Stimulated activated CD4-positive, alpha-beta T cell treated with anti-CD3 and anti-CD28 coated beads, Interleukin-4, amount 100 ng/mL, for 4 hours (primary cell): Measurements from ENCODE around the gene DNASE1L1.

Experiments used
- DNase-seq, 2 experiments: peaks; one replicate each; pipeline ENCODE4 v3.0.0-alpha.2; 2020

Gene DNASE1L1

DNA sequence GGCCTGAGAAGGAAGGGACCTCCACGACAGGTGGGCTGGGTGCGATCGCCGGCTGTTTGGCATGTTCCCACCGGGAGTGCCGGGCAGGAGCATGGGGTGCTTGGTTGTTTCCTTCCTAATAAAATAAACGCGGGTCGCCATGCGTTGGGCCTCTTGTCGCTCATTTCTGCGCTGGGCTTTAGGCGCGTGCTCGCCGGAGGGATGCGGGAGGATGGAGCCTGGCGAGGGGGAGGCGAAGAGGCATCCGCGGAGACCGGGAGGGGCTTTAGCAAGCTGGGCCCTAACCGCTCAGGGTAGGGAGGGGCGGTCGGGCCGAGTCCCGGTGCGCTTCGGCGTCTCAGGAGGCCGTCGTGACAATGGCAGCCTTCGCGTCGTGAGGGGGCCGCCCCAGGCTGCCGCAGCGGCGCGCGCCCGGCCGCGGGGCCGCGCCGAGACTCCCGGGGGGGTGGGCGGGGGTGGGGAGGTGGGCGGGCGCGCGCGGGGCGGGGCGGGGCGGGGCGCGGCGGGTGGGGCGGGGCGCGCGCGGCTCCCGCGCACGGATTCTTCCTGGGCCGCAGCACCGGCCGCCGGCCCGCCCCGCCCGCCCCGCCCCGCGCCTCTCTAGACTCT is 27.4 kb upstream of the DNASE1L1 start:
- peak; percentile 44 to 46 for DNase-seq

DNA sequence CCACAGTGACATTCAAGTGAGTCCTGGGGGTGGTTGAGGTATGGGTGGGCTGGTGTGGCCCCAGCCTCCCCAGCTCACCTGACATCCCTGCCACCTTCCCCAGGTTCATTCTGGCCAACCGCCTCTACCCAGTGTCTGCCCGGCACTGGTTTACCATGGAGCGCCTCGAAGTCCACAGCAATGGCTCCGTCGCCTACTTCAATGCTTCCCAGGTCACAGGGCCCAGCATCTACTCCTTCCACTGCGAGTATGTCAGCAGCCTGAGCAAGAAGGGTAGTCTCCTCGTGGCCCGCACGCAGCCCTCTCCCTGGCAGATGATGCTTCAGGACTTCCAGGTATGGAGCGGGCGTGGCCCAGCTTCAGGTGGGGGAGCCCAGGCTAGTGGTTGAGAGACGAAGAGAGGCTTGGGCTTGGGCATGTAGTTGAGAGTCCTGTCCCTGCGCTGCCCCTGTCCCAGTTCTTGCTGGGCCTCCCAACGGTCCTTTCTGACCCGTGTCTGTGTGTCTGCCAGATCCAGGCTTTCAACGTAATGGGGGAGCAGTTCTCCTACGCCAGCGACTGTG is 26.2 kb upstream of the DNASE1L1 start:
- DNase-seq: no peak

DNA sequence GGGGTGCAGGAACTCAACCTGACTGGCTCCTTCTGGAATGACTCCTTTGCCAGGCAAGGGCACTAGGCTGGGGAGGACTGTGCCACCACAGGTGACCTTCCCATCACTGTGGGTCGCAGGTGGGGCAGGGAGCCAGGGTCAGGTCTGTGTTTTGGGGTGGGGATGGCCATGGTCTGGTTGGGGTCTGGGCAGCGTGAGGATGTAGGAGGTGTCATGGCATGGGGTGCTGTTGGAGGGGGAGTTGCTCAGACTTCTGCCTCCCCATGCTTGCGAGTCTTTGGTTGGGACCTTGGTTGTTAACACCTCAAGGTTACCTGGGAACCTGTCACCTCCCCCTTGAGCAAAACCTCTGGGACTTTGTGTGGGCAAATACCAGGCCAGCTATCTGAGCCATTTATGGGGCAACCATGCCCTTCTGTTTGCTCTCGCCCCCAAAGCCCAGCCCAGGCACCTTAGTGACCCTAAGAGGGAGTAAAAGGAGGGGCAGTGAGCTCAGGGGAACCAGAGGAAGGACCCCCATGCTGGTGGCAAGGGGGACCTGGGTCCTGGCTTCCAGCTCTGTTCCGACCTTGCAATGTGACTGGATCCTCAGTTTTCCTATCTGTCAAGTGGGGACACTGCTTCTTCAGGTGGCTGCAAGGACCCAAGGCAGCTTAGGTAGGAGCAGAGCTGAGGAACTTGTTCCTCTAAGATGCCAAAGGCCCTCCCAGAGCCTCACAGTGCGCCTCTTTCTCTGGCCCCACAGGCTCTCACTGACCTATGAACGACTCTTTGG is 25.5 kb upstream of the DNASE1L1 start:
- DNase-seq: no peak

DNA sequence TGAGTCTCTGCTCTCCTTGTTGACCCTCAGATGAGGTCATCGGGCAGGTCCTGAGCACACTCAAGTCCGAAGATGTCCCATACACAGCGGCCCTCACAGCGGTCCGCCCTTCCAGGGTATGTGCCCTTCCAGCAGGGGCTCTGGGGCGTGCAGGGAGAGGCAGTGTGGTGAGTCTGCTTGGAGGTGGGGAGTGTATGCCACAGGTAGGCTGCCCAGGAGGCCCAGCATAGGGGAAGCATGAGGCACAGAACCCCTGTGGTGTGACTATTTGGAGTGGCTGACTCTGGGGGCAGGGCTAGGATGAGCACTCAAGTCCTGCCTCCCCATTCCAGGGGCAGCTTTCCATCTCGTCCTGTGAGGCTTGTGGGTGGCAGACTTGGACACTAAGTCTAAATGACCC is 24.6 kb upstream of the DNASE1L1 start:
- no peak for DNase-seq

DNA sequence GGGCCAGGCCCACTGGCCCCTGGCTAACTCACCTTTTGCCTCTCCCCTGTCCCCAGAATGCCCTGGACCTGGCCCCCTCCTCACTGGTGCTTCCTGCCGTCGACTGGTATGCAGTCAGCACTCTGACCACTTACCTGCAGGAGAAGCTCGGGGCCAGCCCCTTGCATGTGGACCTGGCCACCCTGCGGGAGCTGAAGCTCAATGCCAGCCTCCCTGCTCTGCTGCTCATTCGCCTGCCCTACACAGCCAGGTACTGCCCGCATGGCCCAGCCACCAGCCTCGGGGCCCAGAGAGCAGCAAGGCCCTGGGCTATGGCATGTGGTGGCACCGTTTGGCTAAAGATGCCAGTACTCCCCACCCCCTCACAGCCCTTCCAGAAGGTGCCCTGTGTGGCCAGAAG is 23.2 kb upstream of the DNASE1L1 start:
- no peak for DNase-seq

DNA sequence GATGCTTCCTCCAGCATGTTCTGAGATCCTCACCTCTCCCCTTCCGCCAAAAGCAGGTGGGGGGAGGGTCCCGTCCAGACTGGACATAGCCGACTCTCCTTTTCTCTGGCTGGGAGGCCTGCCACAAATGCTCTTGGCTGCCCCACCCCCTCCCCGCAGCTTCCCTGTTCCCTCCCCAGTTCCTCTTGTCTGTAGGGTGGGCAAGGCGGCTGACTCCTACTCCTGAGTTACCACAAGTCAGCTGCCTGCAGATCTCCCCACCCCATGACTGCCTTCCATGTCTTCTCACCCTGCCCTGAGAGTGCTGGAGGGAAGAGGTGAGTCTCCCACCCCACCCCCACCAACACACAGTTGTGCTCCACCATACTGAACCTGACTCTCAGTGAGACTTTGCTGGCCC is 22.3 kb upstream of the DNASE1L1 start:
- no peak for DNase-seq

DNA sequence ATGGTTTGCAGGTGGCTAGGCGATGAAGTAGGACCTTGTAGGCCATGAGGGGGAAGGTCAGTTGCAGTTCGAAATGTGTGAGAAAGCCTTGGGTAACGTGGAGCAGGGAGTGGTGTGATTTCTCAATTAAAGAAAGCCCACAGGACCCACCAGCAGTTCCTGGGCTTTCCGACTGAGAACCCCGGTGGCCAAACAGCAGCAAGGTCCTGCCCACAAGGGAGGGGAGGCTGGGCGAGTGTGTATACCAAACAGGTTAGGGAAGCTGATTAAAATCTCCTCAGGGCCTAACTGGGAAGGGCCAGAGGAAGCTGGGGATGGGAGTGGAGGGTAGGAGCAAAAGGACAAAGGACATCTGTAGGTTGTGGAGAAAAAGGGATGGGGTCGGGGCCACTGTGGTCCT is 21.9 kb upstream of the DNASE1L1 start:
- DNase-seq: no peak

DNA sequence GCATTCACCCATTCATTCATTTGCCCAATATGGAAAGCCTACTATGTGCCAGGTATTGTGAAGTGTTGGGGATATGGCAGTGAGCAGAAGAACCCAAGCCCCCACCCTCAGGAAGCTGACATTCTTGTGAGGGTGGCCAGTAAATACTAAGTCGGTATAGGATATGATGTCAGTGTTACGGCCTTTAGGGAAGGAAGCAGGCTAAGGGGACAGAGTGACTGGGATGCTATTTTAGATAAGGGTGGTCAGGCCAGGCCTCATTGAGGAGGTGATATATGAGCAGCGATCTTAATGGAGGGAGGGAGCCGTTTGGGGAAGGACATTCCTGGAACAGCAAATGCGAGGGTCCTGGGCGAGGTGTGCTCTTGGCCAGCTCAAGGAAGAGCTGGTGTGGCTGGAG is 21.4 kb upstream of the DNASE1L1 start:
- no peak for DNase-seq

DNA sequence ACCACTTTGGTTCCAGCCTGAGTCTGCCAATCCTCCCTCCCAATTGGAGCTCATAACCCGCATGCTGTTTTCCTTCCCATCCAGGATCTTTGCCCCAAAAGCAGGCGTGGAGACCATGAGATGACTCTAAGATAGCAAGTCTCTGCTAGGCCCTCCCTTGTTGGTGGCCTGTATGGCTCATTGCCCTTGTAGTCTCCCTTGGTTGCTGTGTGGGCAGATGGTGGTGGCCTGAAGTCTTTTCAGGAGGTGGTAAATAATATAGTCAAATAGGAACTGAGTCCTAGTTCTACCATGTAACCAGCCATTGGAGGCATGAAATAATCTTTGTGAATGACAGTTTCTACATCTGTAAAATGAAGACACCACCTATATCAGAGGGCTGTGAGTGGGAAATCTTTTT is 20.7 kb upstream of the DNASE1L1 start:
- DNase-seq: no peak

DNA sequence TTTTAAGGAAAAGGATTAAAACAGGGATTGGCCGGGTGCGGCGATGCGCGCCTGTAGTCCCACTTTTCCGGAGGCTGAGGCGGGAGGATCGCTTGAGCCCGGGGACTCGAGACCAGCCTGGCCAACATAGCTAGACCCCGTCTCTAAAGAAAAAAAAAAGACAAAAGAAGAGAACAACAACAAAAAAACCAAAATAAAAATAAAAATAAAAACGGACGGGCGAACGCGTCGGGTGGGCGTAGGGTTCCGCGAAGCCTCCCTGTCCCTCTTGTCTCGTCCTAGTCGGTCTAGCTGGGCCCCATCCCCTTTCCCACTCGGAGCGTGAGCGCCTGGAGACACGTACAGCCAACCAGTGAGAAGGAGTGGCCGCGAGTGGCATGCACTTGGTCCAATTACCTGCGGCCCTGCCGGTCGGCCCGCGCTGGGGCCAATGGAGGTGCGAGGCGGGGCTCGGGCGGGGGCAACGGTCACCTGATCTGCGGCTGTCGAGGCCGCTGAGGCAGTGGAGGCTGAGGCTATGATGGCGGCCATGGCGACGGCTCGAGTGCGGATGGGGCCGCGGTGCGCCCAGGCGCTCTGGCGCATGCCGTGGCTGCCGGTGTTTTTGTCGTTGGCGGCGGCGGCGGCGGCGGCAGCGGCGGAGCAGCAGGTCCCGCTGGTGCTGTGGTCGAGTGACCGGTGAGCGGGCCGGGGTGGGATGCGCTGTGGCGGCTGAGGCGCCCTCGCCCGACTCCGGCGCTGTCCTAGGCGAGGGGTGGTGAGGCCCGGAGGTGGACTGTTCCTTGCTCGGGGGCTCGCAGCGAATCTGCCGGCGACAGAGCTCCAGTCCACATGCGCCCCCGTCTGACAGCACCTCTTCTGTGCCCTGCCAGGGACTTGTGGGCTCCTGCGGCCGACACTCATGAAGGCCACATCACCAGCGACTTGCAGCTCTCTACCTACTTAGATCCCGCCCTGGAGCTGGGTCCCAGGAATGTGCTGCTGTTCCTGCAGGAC is 19.4 kb upstream of the DNASE1L1 start, which contains the start of gene ATP6AP1:
TSS of gene ATP6AP1 (plus strand) at position 502 of the 996 bp plus-strand sequence. CDS start at position 518, 16 bp downstream.
- peak; percentile 81 to 84 for DNase-seq

DNA sequence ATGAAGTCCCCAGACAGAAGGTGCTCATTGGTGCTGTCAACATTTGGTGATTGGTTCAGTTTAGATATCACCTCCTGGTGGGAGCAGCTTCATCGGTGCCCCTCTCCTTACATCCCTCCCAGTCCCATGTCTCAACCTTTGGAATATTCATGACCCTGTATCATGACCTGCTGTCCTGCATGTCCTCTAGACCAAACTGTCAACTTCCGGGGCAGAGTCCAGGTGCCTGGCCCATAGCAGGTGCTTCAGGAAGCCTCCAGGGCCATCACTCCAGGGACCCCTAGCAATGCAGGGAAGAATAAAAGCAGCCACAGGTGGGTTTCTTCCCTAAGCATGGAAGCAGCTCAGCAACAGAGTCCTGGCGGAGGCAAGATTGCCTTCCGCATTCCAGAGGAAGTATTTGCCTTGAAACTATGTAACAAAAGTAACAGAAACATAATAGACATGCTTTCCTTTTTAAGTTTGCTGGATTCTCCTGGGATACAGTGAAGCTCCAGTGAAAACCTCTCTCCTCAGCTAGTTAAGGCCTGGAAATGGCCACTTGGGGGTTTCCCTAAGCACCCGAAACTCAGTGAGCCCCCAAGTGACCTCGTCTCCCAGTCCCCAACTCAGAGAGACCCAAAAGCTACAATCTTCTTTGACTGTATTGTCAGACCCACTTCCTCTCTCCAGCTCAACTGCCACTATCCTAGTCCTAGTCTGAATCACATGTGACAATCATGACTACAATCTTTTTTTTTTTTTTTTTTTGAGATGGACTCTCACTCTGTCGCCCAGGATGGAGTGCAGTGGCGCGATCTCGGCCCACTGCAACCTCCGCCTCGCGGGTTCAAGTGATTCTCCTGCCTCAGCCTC is 18.1 kb upstream of the DNASE1L1 start:
- no peak for DNase-seq

DNA sequence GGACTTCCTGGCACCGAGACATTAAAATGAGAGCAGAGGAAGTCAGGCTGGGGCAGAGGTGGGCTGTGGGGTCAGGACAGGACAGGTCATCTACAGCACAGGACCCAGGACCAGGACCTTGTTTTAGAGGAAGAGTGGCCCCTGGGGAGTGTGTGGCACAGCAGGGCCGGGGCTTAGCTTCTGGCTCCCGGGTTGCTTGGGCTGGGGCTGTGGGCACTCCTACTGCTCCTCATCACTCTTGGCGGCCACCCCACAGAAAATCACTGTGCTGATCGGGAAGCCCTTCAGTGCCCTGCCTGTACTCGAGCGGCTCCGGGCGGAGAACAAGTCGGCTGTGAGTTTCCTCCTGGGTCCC is 11.3 kb upstream of the DNASE1L1 start:
- no peak for DNase-seq

DNA sequence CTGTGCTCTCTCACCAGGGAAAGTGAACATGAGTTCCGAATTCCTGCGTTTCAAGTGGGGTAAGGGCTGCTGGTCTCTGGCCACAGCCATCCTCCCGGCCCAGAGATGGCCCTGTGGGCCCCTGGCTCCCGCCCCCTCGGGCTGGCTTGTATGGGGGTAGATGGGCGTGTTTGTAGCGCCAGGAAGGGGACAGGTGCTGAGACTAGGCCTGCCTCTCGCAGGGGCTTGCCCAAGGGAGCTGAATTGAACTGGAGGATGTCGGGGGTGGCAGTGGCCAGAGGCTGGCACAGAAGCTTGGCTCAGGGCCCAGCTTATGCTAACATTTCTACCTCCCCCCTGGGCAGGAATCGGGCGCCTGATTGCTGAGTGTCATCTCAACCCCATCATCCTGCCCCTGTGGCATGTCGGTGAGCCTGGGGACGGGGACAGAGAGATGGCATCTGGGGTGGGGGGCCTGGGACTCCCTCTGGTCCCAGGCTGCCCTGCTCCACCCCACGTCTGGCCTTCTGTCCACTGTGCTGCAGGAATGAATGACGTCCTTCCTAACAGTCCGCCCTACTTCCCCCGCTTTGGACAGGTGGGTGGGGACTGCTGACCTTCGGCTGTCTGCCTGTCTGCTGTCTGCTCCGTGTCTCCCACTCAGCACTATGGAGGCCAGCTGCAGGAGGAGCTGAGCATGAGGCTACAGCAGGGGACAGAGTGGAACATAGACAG is 10.8 kb upstream of the DNASE1L1 start:
- no peak for DNase-seq

DNA sequence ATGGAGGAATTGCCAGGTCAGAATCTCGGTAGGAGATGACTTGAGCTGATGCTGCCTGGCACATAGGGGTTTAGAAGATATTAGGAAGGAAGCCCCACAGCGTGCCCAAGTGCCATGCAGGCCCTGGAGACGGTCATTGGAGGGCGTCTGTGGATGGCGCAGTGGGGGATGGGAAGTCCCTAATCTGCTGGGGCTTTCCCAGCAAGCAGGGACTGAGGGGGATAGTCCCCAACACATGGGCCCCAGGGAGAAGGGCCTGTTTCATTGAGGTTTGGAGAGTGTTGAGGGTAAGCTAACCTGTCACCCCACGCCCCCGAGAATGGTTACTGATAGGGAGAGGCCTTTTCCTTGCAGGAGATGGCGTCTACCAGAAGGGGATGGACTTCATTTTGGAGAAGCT is 10.1 kb upstream of the DNASE1L1 start:
- no peak for DNase-seq

DNA sequence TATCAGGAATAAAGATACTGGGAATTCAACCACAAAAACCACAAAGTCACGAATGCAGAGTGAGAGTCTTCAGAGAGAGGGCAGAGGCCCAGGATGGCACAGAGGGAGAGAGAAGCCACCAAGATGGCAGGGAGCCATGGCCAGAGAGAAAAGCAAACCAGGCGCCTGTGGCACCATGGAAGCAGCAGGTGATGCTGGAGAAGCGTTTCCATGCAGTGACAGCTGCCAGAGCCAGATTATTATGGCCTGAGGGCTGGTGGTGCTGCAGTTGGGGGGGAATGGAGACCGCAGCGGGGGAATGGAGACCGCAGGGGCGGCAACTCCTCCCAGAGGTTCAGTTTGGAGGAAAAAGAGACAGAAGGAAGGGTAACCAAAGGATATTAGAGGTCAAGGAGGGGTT is 8.1 kb upstream of the DNASE1L1 start:
- no peak for DNase-seq

DNA sequence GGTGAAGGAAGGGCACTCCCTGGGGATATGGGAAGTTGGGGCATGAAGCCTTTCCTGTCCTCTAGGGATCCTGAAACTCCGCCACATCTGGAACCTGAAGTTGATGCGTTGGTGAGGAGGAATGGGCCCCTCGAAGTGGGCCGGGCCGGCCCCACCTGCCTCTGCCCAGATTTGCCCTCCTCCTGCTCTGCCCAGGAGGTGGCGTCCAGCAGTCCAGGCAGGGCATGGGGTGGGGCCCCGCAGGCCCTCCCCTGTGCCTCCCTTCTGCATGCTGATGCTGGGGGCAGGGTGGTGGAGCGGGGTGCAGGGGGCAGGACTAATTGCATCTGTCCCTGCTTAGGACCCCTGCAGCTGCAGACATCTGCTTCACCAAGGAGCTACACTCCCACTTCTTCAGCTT is 4.1 kb upstream of the DNASE1L1 start:
- no peak for DNase-seq

DNA sequence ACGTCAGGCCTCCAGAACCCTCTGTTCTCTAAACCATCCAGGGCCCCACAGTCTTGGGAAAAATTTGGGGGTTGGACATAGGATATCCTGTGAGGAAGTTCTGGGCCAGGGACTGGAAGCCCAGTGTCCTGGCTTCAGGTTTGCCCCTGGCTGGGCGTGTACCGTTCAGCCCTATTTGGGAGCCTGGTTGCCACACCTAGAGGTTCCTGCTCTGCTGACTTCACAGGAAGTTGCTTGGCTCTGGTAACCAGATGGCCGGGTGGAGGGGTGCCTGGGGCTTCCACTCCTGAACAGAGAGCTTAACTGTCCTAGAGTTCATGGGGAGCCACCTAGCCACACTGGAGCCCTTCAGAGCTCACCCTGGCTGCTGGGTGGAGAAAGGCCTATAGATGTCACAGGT is 3.4 kb upstream of the DNASE1L1 start:
- DNase-seq: no peak

DNA sequence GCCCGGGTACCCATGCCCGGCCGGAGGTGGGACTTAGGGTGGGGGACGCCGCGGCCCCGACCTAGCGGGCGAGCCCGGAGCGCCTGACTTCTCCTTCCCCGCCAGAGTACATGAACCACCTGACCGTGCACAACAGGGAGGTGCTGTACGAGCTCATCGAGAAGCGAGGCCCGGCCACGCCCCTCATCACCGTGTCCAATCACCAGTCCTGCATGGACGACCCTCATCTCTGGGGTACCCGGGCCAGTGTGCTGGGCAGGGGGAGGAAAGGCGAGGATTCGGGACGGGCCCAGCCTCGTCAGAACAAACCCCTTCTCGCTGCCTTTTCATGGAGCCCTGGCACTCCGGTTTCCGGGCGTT is 2.9 kb upstream of the DNASE1L1 start:
- peak; percentile 58 to 60 for DNase-seq

DNA sequence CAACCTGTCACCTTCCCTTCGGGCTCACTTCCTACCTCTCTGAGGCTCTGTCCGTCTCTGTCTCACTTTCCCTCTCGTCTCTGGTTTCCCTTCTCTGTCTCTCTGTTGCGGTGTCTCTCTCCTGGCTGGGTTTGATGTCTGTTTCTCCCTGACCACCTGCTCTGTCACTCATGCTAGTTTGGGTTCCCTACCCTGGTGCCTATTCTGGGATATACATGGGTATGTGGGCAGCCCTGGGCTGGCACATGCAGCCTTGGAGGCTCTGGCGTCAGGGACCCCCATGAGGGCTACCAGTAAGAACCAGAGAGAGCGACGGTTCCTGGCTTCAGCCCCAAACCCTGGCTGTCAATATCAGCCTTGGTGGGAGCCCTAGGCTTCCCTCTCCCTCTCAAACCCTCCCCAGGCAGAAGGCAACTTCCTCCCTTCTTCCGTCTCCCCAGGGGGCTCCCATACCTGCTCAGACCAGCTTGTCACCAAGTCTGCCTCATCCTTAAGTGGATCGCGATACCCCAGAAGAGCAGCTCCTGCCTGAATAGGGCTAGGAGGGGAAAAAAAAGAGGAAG is 314 bp downstream of the DNASE1L1 start:
- DNase-seq: no peak

DNA sequence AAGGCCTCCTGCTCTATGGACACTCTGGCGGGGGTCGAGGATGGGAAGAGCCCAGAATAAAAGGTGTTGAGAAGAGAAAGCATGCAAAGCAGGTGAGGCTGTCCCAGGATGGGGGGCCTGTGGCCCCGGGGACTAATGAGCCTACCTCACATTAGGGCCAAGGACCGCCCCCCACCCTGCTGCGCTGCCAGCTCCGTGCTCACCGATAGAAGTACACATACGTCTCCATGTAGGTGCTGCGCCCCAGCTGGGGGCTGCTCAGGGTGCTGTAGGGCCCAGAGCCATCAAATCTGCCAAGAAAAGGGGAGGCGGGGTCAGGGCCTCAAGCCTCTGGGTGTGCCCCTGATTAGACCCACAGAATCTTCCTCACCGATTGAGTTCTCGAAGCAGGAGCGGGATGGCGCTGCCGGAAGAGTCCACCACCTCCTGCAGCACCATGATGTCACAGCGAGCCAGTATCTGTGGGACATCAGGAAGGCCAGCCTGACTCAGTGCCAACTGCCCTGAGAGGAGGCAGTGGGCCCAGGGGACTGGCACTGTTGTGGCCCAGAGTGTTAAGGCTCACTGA is 4.3 kb downstream of the DNASE1L1 start:
- no peak for DNase-seq

DNA sequence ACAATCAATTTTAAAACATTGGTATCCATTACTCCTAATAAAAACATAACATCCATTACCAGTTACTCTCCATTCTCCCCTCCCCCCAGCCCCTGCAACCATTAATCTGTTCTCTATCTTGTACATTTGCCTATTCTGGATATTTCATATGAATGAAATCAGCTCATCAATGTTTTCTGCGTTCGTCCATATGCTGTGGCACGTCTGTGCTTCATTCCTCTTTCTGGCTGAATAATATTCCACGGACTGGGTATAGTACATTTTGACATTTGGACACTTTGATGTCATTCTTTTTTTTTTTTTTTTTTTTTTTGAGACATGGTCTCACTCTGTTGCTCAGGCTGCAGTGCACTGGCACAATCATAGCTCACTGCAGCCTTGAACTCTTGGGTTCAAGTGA is 5.2 kb downstream of the DNASE1L1 start:
- DNase-seq: no peak
